Measurements from ENCODE around the gene CALML4. TPM values are rescaled to one million over a fixed set of nuclear protein-coding genes. Genes with fewer than 3 reads are reported as not detected.

Gene CALML4
- total RNA-seq, 2 donors from 2014 or later, result 3.3 to 12.7 TPM

- no peaks in the 10 kb centered on the region for H3K36me3 ChIP-seq (replicated peaks in 1 of 2; ENCODE audit: insufficient read depth in 1 of 2, low read depth in 2 of 2)
- ATAC-seq (no peak), DNase-seq (no peak)
- no peak overlapping the region for H3K4me3 ChIP-seq
- no peak for TF ChIP-seq CTCF (IDR thresholded peaks at IDR 0.05)
- no peak for TF ChIP-seq POLR2A (IDR thresholded peaks at IDR 0.05)
- no peaks in the 10 kb centered on the region for H3K9me3 ChIP-seq
- intact Hi-C loops (cut with DNase I), result no loop called here
- WGBS, 2 donors, result 75 to 88% methylated on average over 6 to 11 of the region's 11 CpGs
- no peak overlapping the region for H3K27ac ChIP-seq
- peaks cover 22% of the 10 kb centered on the region for H3K4me1 ChIP-seq
- H3K27me3 ChIP-seq, result no peaks in the 10 kb centered on the region
Measured at GRCh38 chr15:68197661-68198437, 7.3 kb downstream of the CALML4 start.

- no peaks in the 10 kb centered on the region for H3K9me3 ChIP-seq
- no peaks in the 10 kb centered on the region for H3K36me3 ChIP-seq (replicated peaks in 1 of 2; ENCODE audit: insufficient read depth in 1 of 2, low read depth in 2 of 2)
- intact Hi-C loops (cut with DNase I), result no loop called here
- peaks cover 22% of the 10 kb centered on the region for H3K4me1 ChIP-seq
- no peak overlapping the region for H3K27ac ChIP-seq
- TF ChIP-seq CTCF (IDR thresholded peaks at IDR 0.05), result no peak
- TF ChIP-seq POLR2A (IDR thresholded peaks at IDR 0.05), result no peak
- WGBS, 2 donors, result 93 to 97% methylated on average over 8 of the region's 8 CpGs
- H3K4me3 ChIP-seq, result no peak overlapping the region
- ATAC-seq (no peak), DNase-seq (no peak)
- H3K27me3 ChIP-seq, result no peaks in the 10 kb centered on the region
Measured at GRCh38 chr15:68197170-68197492, 8.0 kb downstream of the CALML4 start.

- H3K9me3 ChIP-seq, result no peaks in the 10 kb centered on the region
- no peaks in the 10 kb centered on the region for H3K36me3 ChIP-seq (replicated peaks in 1 of 2; ENCODE audit: insufficient read depth in 1 of 2, low read depth in 2 of 2)
- ATAC-seq (no peak), DNase-seq (no peak)
- TF ChIP-seq POLR2A (IDR thresholded peaks at IDR 0.05) (no peak), CTCF (IDR thresholded peaks at IDR 0.05) (no peak)
- H3K27ac ChIP-seq, result no peak overlapping the region
- H3K4me3 ChIP-seq, result no peak overlapping the region
- H3K27me3 ChIP-seq, result no peaks in the 10 kb centered on the region
- H3K4me1 ChIP-seq, result peaks cover 21% of the 10 kb centered on the region
- 90 to 91% methylated on average over 12 to 17 of the region's 17 CpGs for WGBS, 2 donors
- intact Hi-C loops (cut with DNase I), result no loop called here
Measured at GRCh38 chr15:68196445-68197169, 8.5 kb downstream of the CALML4 start.

- 89 to 96% methylated on average over 8 of the region's 8 CpGs for WGBS, 2 donors
Measured at GRCh38 chr15:68195336-68196112, 9.6 kb downstream of the CALML4 start.

More at GRCh38 chr15:68195336-68196112, 9.6 kb downstream of the CALML4 start:
- Histone ChIP-seq H3K9me3 (no peaks in the 10 kb centered on the region), H3K4me3 (no peak overlapping the region), H3K36me3 (replicated peaks in 1 of 2; ENCODE audit: insufficient read depth in 1 of 2, low read depth in 2 of 2) (no peaks in the 10 kb centered on the region), H3K27me3 (no peaks in the 10 kb centered on the region), H3K4me1 (peaks cover 12% of the 10 kb centered on the region), H3K27ac (peak overlapping the region in 3 of 4 donors; percentile 4 to 41 (median 28))
- ATAC-seq (no peak), DNase-seq (no peak)
- intact Hi-C loops (cut with DNase I), result no loop called here
- peak in 1 of 7 experiments; percentile 1 for TF ChIP-seq CTCF (IDR thresholded peaks at IDR 0.05)
- TF ChIP-seq POLR2A (IDR thresholded peaks at IDR 0.05), result no peak

Measured in body of pancreas (tissue), 4 donors.